Stomach (tissue), 9 donors: ENCODE data around the gene COL24A1. TPM values are rescaled to one million over a fixed set of nuclear protein-coding genes. Genes with fewer than 3 reads are reported as not detected.

Experiments used
- DNase-seq, 2 donors: peaks; one replicate each; pipeline versions ENCODE4 v3.0.0 to v3.0.0-alpha.2; 2013 to 2019
- H3K27ac ChIP-seq, 5 donors: fragments of 200-600 bp in 4 of 5; sonication (generic) in 4 of 5; one replicate each; pipeline ENCODE4 v1.5.1; 2013 to 2019; ENCODE audit warnings: mild to moderate bottlenecking in 1 of 5, moderate library complexity in 1 of 5
- H3K27me3 ChIP-seq, 3 donors: fragments of 200-600 bp; sonication (generic); one replicate each; pipeline ENCODE4 v1.5.1; 2017 to 2019; ENCODE audit warnings: mixed run types in 1 of 3
- H3K36me3 ChIP-seq, 4 donors: fragments of 200-600 bp; sonication (generic); 1 replicate in 3 of 4; 2 replicates in 1 of 4; pipeline ENCODE4 v1.5.1; 2016 to 2019
- H3K4me1 ChIP-seq, 4 donors: fragments of 200-600 bp; sonication (generic); one replicate each; pipeline ENCODE4 v1.5.1; 2016 to 2019
- H3K4me3 ChIP-seq, 4 donors: fragments of 200-600 bp; sonication (generic) in 3 of 4; one replicate each; pipeline ENCODE4 v1.5.1; 2016 to 2019; ENCODE audit warnings: mild to moderate bottlenecking in 1 of 4
- H3K9me3 ChIP-seq, 4 donors: fragments of 200-600 bp; sonication (generic); one replicate each; pipeline ENCODE4 v1.5.1; 2016 to 2019
- CTCF ChIP-seq, 7 experiments: fragments of 450-650 bp in 4 of 7; fragments of 200-600 bp in 3 of 7; sonication (generic) in 3 of 7; IDR thresholded peaks; one replicate each; pipeline ENCODE4 v1.5.1; 2016 to 2019; ENCODE audit warnings: antibody characterized with exemption in 7 of 7, control low read depth in 2 of 7, mild to moderate bottlenecking in 1 of 7
- EP300 ChIP-seq: sonication (generic); formaldehyde crosslinking; IDR thresholded peaks from one replicate; pipeline ENCODE4 v1.6.1; 2017; ENCODE audit warnings: antibody characterized with exemption
- POLR2A ChIP-seq, 4 donors: fragments of 450-650 bp; IDR thresholded peaks; one replicate each; pipeline ENCODE4 v1.6.1; 2016; ENCODE audit warnings: antibody characterized with exemption in 4 of 4, control low read depth in 2 of 4, mild to moderate bottlenecking in 1 of 4, moderate library complexity in 1 of 4
- POLR2AphosphoS5 ChIP-seq, 3 donors: sonication (generic); formaldehyde crosslinking; IDR thresholded peaks; one replicate each; pipeline ENCODE4 v1.6.1; 2016; ENCODE audit warnings: antibody characterized with exemption in 3 of 3
- WGBS, 5 donors: extraction: QIAGEN DNeasy Blood & Tissue Kit in 3 of 5; methylation state at CpG; one replicate each; pipeline versions ENCODE4 v1.1.5 to v1.1.7; 2013 to 2018; 5-methylcytosine and 5-hydroxymethylcytosine counted together
- intact Hi-C: fragments of 100-400 bp; cut with DNase I; formaldehyde crosslinking; loops from one replicate; pipeline ENCODE4 v1.15.1; 2023; ENCODE audit warnings: low total_unique reads
- polyA plus RNA-seq, 3 donors: library from polyadenylated mRNA; stranded (reverse); fragments of 200-250 nt; gene quantifications; one replicate each; pipeline ENCODE4 v1.2.3, GENCODE V29; 2013
- total RNA-seq, 5 donors: library from RNA; depleted of rRNA; stranded (reverse); fragments of >200 nt; gene quantifications; one replicate each; pipeline versions ENCODE4 v1.1.0 to v1.2.3, GENCODE V29; 2014 to 2016
- donor health status: healthy with polysubstance abuse.
- donor health status: Bipolar disorder and iron deficiency.
- donor health status: healthy.

COL24A1 gene
- total and polyA plus RNA-seq, 8 donors, result under 0.01 to 2.4 (median 0.34) TPM; not detected in 2

GRCh38 chr1:86200901-86201300, 44.3 kb upstream of the COL24A1 start:
- Histone ChIP-seq H3K36me3 (no peaks in the 10 kb centered on the region), H3K27ac (no peak overlapping the region), H3K9me3 (no peaks in the 10 kb centered on the region), H3K4me1 (no peaks in the 10 kb centered on the region), H3K27me3 (no peaks in the 10 kb centered on the region), H3K4me3 (no peak overlapping the region)
- TF ChIP-seq POLR2A (IDR thresholded peaks at IDR 0.05) (no peak), CTCF (IDR thresholded peaks at IDR 0.05) (no peak), POLR2AphosphoS5 (IDR thresholded peaks at IDR 0.05) (no peak), EP300 (no peak)
- 59 to 80% (median 76%) methylated on average over 8 of the region's 8 CpGs for WGBS, 5 donors
- intact Hi-C loops, result no loop called here
- no peak for DNase-seq

GRCh38 chr1:86197206-86197855, 40.8 kb upstream of the COL24A1 start:
- Histone ChIP-seq H3K4me3 (no peak overlapping the region), H3K27me3 (no peaks in the 10 kb centered on the region), H3K36me3 (no peaks in the 10 kb centered on the region), H3K9me3 (no peaks in the 10 kb centered on the region), H3K27ac (no peak overlapping the region), H3K4me1 (no peaks in the 10 kb centered on the region)
- intact Hi-C loops, result no loop called here
- TF ChIP-seq EP300 (no peak), POLR2AphosphoS5 (IDR thresholded peaks at IDR 0.05) (no peak), POLR2A (IDR thresholded peaks at IDR 0.05) (no peak), CTCF (IDR thresholded peaks at IDR 0.05) (no peak)
- peak in 1 of 2 donors; percentile 10 for DNase-seq
- WGBS, 5 donors, result 18 to 46% (median 33%) methylated on average over 1 of the region's 1 CpG

- Histone ChIP-seq H3K36me3 (no peaks in the 10 kb centered on the region), H3K4me3 (no peak overlapping the region), H3K27me3 (no peaks in the 10 kb centered on the region), H3K9me3 (no peaks in the 10 kb centered on the region), H3K27ac (no peak overlapping the region), H3K4me1 (no peaks in the 10 kb centered on the region)
- 53 to 68% (median 59%) methylated on average over 2 of the region's 2 CpGs for WGBS, 5 donors
- no peak for TF ChIP-seq EP300
- no peak for TF ChIP-seq CTCF (IDR thresholded peaks at IDR 0.05)
- TF ChIP-seq POLR2A (IDR thresholded peaks at IDR 0.05), result no peak
- no peak for TF ChIP-seq POLR2AphosphoS5 (IDR thresholded peaks at IDR 0.05)
- intact Hi-C loops, result no loop called here
- no peak for DNase-seq
Measured at GRCh38 chr1:86195281-86195680, 38.7 kb upstream of the COL24A1 start.

GRCh38 chr1:86194491-86195034, 38.0 kb upstream of the COL24A1 start:
- Histone ChIP-seq H3K4me3 (no peak overlapping the region), H3K27me3 (no peaks in the 10 kb centered on the region), H3K4me1 (no peaks in the 10 kb centered on the region), H3K9me3 (no peaks in the 10 kb centered on the region), H3K27ac (no peak overlapping the region), H3K36me3 (no peaks in the 10 kb centered on the region)
- no peak for TF ChIP-seq POLR2A (IDR thresholded peaks at IDR 0.05)
- no peak for TF ChIP-seq CTCF (IDR thresholded peaks at IDR 0.05)
- TF ChIP-seq EP300, result no peak
- TF ChIP-seq POLR2AphosphoS5 (IDR thresholded peaks at IDR 0.05), result no peak
- WGBS, 5 donors, result 54 to 71% (median 65%) methylated on average over 4 of the region's 4 CpGs
- intact Hi-C loops, result no loop called here
- no peak for DNase-seq
